ENCODE data around the gene PTPRE. TPM values are rescaled to one million over a fixed set of nuclear protein-coding genes. Genes with fewer than 3 reads are reported as not detected.

The PTPRE gene
- polyA plus RNA-seq, 1 donor (not counting 4 experiments of a cell fraction or from before 2014, with no cell fraction given) = 15.1 TPM

DNA sequence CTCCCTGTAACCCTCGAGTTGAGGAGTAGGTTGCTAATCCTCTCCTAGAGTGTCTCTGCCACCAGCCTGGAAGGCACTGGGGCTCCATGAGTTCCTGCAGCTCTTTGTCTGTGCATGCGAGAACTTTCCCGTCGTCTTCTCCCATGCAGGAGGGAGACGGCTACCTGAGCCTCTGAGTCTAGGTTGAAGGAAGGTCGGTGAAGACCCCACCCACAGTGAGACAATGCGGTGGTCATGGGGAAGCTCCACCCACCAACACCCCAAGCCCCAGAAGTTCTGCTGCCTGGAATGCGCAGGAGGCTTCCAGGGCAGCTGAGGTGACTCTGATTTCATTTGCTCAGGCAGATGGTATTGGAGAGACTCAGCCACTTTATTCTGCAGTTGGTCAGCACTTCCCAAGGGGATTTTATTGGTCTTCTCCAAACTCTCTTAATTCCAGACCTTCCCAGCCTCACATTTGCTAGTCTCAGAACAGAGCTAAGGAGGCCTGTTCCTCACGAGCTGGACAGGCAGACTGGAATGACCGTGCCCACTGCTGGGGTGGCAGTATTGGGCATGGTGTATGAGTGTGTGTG is 36.5 kb downstream of the PTPRE start:
- H3K9me1 ChIP-seq (ENCODE audit: control insufficient read depth, extremely low read depth, insufficient read depth, low read length) = no peaks in the 10 kb centered on the region
- H3K9ac ChIP-seq (ENCODE audit: control insufficient read depth, extremely low read depth, insufficient read depth, low read length) = no peak overlapping the region
- H3K27ac ChIP-seq (ENCODE audit: control insufficient read depth, insufficient read depth, low read length) = no peak overlapping the region
- no peak for DNase-seq (ENCODE audit: low read depth, low spot score)
- H3K9me3 ChIP-seq (ENCODE audit: control insufficient read depth, low read depth, low read length) = peaks cover 10% of the 10 kb centered on the region
- H3K27me3 ChIP-seq (ENCODE audit: control insufficient read depth, extremely low read depth, insufficient read depth, low read length) = no peaks in the 10 kb centered on the region
- no peak for FAIRE-seq
- no peaks in the 10 kb centered on the region for H3K36me3 ChIP-seq (ENCODE audit: control insufficient read depth in 2 of 2, extremely low read depth in 1 of 2, insufficient read depth in 2 of 2, low read length in 2 of 2)
- H3K4me3 ChIP-seq (ENCODE audit: control insufficient read depth in 2 of 3, extremely low read depth in 1 of 3, insufficient read depth in 2 of 3, low read depth in 1 of 3, low read length in 3 of 3) = no peak overlapping the region
- no peaks in the 10 kb centered on the region for H4K20me1 ChIP-seq (ENCODE audit: control insufficient read depth, extremely low read depth, insufficient read depth, low read length)
- TF ChIP-seq, protein P1, sequence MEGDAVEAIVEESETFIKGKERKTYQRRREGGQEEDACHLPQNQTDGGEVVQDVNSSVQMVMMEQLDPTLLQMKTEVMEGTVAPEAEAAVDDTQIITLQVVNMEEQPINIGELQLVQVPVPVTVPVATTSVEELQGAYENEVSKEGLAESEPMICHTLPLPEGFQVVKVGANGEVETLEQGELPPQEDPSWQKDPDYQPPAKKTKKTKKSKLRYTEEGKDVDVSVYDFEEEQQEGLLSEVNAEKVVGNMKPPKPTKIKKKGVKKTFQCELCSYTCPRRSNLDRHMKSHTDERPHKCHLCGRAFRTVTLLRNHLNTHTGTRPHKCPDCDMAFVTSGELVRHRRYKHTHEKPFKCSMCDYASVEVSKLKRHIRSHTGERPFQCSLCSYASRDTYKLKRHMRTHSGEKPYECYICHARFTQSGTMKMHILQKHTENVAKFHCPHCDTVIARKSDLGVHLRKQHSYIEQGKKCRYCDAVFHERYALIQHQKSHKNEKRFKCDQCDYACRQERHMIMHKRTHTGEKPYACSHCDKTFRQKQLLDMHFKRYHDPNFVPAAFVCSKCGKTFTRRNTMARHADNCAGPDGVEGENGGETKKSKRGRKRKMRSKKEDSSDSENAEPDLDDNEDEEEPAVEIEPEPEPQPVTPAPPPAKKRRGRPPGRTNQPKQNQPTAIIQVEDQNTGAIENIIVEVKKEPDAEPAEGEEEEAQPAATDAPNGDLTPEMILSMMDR (optimal IDR thresholded peaks at IDR 0.05 in 1 of 3, IDR thresholded peaks at IDR 0.05 in 1 of 3, conservative IDR thresholded peaks at IDR 0.05 in 1 of 3; ENCODE audit: extremely low read depth in 1 of 3, insufficient read depth in 2 of 3, low read length in 3 of 3) = no peak
- no peak for TF ChIP-seq EZH2 (IDR thresholded peaks at IDR 0.05; ENCODE audit: low read length)
- H3K4me1 ChIP-seq (ENCODE audit: control insufficient read depth, extremely low read depth, insufficient read depth, low read length) = peaks cover 14% of the 10 kb centered on the region
- H3K4me2 ChIP-seq (ENCODE audit: control insufficient read depth, extremely low read depth, insufficient read depth, low read depth, low read length) = no peak overlapping the region
- no peaks in the 10 kb centered on the region for H3K79me2 ChIP-seq (ENCODE audit: control insufficient read depth, insufficient read depth, low read length)
- H2AFZ ChIP-seq (ENCODE audit: control insufficient read depth, low read length) = no peak overlapping the region
- dilution Hi-C loops (cut with MboI; ENCODE audit: extremely low pct_ligation_motif_present, low sequenced_read_pairs) = no loop called here

DNA sequence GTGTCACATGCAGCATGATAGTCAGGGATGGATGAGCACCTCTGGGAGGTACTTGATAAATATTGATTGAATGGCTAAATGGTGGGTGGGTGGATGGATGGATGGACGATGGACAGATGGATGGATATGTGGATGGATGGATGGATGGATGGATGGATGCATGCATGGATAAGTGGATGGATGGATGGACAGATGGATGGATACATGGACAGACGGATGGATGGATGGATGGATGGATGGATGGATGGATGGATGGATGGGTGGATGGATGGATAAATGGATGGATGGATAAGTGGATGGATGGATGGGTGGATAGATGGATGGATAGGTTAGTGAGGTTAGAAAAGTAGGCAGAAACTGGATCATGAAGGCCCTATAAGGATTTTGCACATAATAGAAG is 37.4 kb downstream of the PTPRE start:
- H3K36me3 ChIP-seq (ENCODE audit: control insufficient read depth in 2 of 2, extremely low read depth in 1 of 2, insufficient read depth in 2 of 2, low read length in 2 of 2) = no peaks in the 10 kb centered on the region

More for the DNA sequence above, 37.4 kb downstream of the PTPRE start:
- Histone ChIP-seq H3K27me3 (ENCODE audit: control insufficient read depth, extremely low read depth, insufficient read depth, low read length) (no peaks in the 10 kb centered on the region), H3K4me1 (ENCODE audit: control insufficient read depth, extremely low read depth, insufficient read depth, low read length) (peaks cover 19% of the 10 kb centered on the region), H3K4me3 (ENCODE audit: control insufficient read depth in 2 of 3, extremely low read depth in 1 of 3, insufficient read depth in 2 of 3, low read depth in 1 of 3, low read length in 3 of 3) (no peak overlapping the region), H4K20me1 (ENCODE audit: control insufficient read depth, extremely low read depth, insufficient read depth, low read length) (no peaks in the 10 kb centered on the region), H2AFZ (ENCODE audit: control insufficient read depth, low read length) (no peak overlapping the region), H3K79me2 (ENCODE audit: control insufficient read depth, insufficient read depth, low read length) (no peaks in the 10 kb centered on the region), H3K27ac (ENCODE audit: control insufficient read depth, insufficient read depth, low read length) (no peak overlapping the region), H3K9me1 (ENCODE audit: control insufficient read depth, extremely low read depth, insufficient read depth, low read length) (no peaks in the 10 kb centered on the region), H3K9me3 (ENCODE audit: control insufficient read depth, low read depth, low read length) (peaks cover 10% of the 10 kb centered on the region), H3K4me2 (ENCODE audit: control insufficient read depth, extremely low read depth, insufficient read depth, low read depth, low read length) (no peak overlapping the region), H3K9ac (ENCODE audit: control insufficient read depth, extremely low read depth, insufficient read depth, low read length) (no peak overlapping the region)
- DNase-seq (ENCODE audit: low read depth, low spot score) = no peak
- TF ChIP-seq, protein P1 (optimal IDR thresholded peaks at IDR 0.05 in 1 of 3, IDR thresholded peaks at IDR 0.05 in 1 of 3, conservative IDR thresholded peaks at IDR 0.05 in 1 of 3; ENCODE audit: extremely low read depth in 1 of 3, insufficient read depth in 2 of 3, low read length in 3 of 3) = no peak
- TF ChIP-seq EZH2 (IDR thresholded peaks at IDR 0.05; ENCODE audit: low read length) = no peak
- no peak for FAIRE-seq
- dilution Hi-C loops (cut with MboI; ENCODE audit: extremely low pct_ligation_motif_present, low sequenced_read_pairs) = no loop called here

Measured in keratinocyte (primary cell).